Ishikawa (cell line): ENCODE results near the gene PPP1R3F.

ENCODE experiments used
- CEBPB ChIP-seq: IDR thresholded peaks from 2 replicates; pipeline ENCODE4 v1.6.1; 2012
- EGR1 ChIP-seq: IDR thresholded peaks from 2 replicates; pipeline ENCODE4 v1.6.1; 2012
- EP300 ChIP-seq: IDR thresholded peaks from 2 replicates; pipeline ENCODE4 v1.6.1; 2012; ENCODE audit warnings: borderline replicate concordance
- FOXM1 ChIP-seq: IDR thresholded peaks from 2 replicates; pipeline ENCODE4 v1.6.1; 2012; ENCODE audit warnings: low read depth, borderline replicate concordance
- RAD21 ChIP-seq: IDR thresholded peaks from 2 replicates; pipeline ENCODE4 v1.6.1; 2012; ENCODE audit warnings: low read depth
- YY1 ChIP-seq: IDR thresholded peaks from 2 replicates; pipeline ENCODE4 v1.6.1; 2012; ENCODE audit warnings: low read depth
- ZBTB7A ChIP-seq: IDR thresholded peaks from 2 replicates; pipeline ENCODE4 v1.6.1; 2012; ENCODE audit warnings: low read depth
- TF ChIP-seq, protein P1 (sequence below): IDR thresholded peaks from 2 replicates; pipeline ENCODE4 v1.6.1; 2012
- TF ChIP-seq, protein P2 (sequence below): IDR thresholded peaks from 2 replicates; pipeline ENCODE4 v1.6.1; 2012
- TF ChIP-seq, protein P3 (sequence below): IDR thresholded peaks from 2 replicates; pipeline ENCODE4 v1.6.1; 2012; ENCODE audit warnings: low read depth, mild to moderate bottlenecking

DNA sequence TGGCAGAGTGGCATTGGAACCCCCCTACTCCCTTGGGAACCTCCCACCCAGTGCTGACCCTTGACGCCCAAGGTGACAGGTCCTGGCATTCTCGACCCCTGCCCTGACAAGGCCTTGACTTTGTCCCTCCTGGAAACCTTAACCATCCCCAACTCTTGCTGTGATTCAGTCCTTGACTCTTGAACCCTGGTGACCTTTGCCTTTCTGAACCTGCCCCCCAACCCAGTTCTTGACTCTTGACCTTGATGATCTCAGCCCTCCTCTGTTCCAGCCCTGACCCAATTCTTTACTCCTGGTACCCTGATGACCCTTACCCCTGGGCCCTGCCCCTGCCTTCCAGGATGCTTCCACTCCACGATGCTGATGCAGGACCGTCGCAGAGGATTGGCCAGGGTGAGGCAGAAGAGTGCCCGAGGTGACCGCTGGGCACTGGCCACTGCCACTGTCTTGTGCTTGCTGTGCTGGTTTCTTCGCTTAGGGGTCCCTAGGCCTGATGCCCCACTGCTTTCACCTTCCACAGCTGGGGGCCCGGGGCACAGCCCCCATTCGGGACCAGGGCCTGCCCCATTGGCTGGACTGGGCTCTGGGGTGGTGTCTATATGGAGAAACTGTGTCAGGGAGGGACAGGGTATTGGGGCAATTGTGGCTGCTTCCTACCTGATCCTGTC is 38.1 kb upstream of the PPP1R3F start:
- TF ChIP-seq FOXM1 (no peak), EGR1 (no peak), RAD21 (no peak), YY1 (no peak), ZBTB7A (no peak), CEBPB (no peak), EP300 (no peak)
- TF ChIP-seq, protein P1, sequence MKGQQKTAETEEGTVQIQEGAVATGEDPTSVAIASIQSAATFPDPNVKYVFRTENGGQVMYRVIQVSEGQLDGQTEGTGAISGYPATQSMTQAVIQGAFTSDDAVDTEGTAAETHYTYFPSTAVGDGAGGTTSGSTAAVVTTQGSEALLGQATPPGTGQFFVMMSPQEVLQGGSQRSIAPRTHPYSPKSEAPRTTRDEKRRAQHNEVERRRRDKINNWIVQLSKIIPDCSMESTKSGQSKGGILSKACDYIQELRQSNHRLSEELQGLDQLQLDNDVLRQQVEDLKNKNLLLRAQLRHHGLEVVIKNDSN = no peak
- TF ChIP-seq, protein P2, sequence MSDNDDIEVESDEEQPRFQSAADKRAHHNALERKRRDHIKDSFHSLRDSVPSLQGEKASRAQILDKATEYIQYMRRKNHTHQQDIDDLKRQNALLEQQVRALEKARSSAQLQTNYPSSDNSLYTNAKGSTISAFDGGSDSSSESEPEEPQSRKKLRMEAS = no peak
- TF ChIP-seq, protein P3, sequence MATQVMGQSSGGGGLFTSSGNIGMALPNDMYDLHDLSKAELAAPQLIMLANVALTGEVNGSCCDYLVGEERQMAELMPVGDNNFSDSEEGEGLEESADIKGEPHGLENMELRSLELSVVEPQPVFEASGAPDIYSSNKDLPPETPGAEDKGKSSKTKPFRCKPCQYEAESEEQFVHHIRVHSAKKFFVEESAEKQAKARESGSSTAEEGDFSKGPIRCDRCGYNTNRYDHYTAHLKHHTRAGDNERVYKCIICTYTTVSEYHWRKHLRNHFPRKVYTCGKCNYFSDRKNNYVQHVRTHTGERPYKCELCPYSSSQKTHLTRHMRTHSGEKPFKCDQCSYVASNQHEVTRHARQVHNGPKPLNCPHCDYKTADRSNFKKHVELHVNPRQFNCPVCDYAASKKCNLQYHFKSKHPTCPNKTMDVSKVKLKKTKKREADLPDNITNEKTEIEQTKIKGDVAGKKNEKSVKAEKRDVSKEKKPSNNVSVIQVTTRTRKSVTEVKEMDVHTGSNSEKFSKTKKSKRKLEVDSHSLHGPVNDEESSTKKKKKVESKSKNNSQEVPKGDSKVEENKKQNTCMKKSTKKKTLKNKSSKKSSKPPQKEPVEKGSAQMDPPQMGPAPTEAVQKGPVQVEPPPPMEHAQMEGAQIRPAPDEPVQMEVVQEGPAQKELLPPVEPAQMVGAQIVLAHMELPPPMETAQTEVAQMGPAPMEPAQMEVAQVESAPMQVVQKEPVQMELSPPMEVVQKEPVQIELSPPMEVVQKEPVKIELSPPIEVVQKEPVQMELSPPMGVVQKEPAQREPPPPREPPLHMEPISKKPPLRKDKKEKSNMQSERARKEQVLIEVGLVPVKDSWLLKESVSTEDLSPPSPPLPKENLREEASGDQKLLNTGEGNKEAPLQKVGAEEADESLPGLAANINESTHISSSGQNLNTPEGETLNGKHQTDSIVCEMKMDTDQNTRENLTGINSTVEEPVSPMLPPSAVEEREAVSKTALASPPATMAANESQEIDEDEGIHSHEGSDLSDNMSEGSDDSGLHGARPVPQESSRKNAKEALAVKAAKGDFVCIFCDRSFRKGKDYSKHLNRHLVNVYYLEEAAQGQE = no peak
